A549 (cell line): Measurements from ENCODE around the gene GMDS. TPM values are rescaled to one million over a fixed set of nuclear protein-coding genes. Genes with fewer than 3 reads are reported as not detected.

Experiments used
- ATAC-seq, 2 experiments: fragments of 200-7000 bp in 1 of 2; fragments of >200 bp in 1 of 2; cut with Nextera tagmentation in 1 of 2; cut with Tn5 transposase in 1 of 2; 3 replicates each; pipeline versions ENCODE4 v1.8.0 to v1.9.1; 2018 to 2020; ENCODE audit warnings: mild to moderate bottlenecking in 1 of 2, moderate library complexity in 1 of 2
- CTCF ChIA-PET: fragments of 300-600 bp; sonication (Branson Sonifier 250); formaldehyde crosslinking; extraction: SDS; loops from one replicate; lab custom pipeline; 2021; ENCODE audit warnings: antibody characterized with exemption, inconsistent platforms; lab: Yijun Ruan, JAX
- POLR2A ChIA-PET: fragments of 350-600 bp; formaldehyde crosslinking; extraction: SDS; loops from one replicate; lab custom pipeline; 2021; ENCODE audit warnings: antibody characterized with exemption, inconsistent platforms; lab: Yijun Ruan, JAX
- DNase-seq, 2 experiments: peaks; one replicate each; pipeline versions ENCODE4 v3.0.0 to v3.0.0-alpha.2; 2011 to 2016; ENCODE audit warnings: low read depth in 1 of 2, low spot score in 1 of 2
- FAIRE-seq: peaks from 2 replicates; lab custom pipeline; 2011; peaks lifted over from hg19 to GRCh38; lab: Jason Lieb, UNC
- H3K27ac ChIP-seq, 2 experiments: fragments of >200 bp; sonication (Bioruptor Twin); formaldehyde crosslinking; 3 replicates each; pipeline ENCODE4 v1.5.1; 2016 to 2017
- H3K4me1 ChIP-seq: fragments of >200 bp; sonication (Bioruptor Twin); formaldehyde crosslinking; 3 replicates; pipeline ENCODE4 v1.6.1; 2016
- H3K4me2 ChIP-seq: fragments of >200 bp; sonication (Bioruptor Twin); formaldehyde crosslinking; 3 replicates; pipeline ENCODE4 v1.6.1; 2016
- H3K4me3 ChIP-seq: fragments of >200 bp; sonication (Bioruptor Twin); formaldehyde crosslinking; 3 replicates; pipeline ENCODE4 v1.5.1; 2016
- H3K9me3 ChIP-seq: fragments of >200 bp; sonication (Bioruptor Twin); formaldehyde crosslinking; 3 replicates; pipeline ENCODE4 v1.6.1; 2016
- CHD4 ChIP-seq: fragments of 200-600 bp; sonication (generic); IDR thresholded peaks from 2 replicates; pipeline ENCODE4 v1.6.1; 2016; ENCODE audit warnings: antibody characterized with exemption, mild to moderate bottlenecking, borderline replicate concordance
- EHF ChIP-seq: fragments of 250-450 bp; sonication (Bioruptor Pico); IDR thresholded peaks from 2 replicates; pipeline ENCODE4 v1.5.0; 2020; ENCODE audit warnings: mild to moderate bottlenecking
- HEYL ChIP-seq: fragments of 250-450 bp; sonication (Bioruptor Pico); IDR thresholded peaks from 2 replicates; pipeline ENCODE4 v1.8.0; 2021; ENCODE audit warnings: mild to moderate bottlenecking, moderate library complexity
- HOXB13 ChIP-seq: fragments of 250-450 bp; sonication (Bioruptor Pico); IDR thresholded peaks from 2 replicates; pipeline ENCODE4 v1.5.0; 2020; ENCODE audit warnings: low read depth, mild to moderate bottlenecking, moderate library complexity
- JUN ChIP-seq, 2 experiments: fragments of >200 bp; sonication (Bioruptor Twin); formaldehyde crosslinking; IDR thresholded peaks; 2 replicates in 1 of 2; 3 replicates in 1 of 2; pipeline ENCODE4 v1.6.1; 2016 to 2017
- MAFK ChIP-seq: fragments of 450-650 bp; IDR thresholded peaks from 2 replicates; pipeline ENCODE4 v1.6.1; 2014; ENCODE audit not compliant: partially characterized antibody
- MAZ ChIP-seq: fragments of 150-350 bp; IDR thresholded peaks from 2 replicates; pipeline ENCODE4 v1.6.1; 2014; ENCODE audit warnings: antibody characterized with exemption, low read depth, low read length, borderline replicate concordance
- MYC ChIP-seq: IDR thresholded peaks from 2 replicates; pipeline ENCODE4 v1.6.1; 2012; ENCODE audit warnings: mild to moderate bottlenecking, inconsistent platforms, low read length, improper control_type of control experiment, borderline replicate concordance
- NPAS2 ChIP-seq: fragments of 250-450 bp; sonication (Bioruptor Pico); IDR thresholded peaks from 2 replicates; pipeline ENCODE4 v1.8.0; 2022; ENCODE audit warnings: mild to moderate bottlenecking, moderate library complexity, borderline replicate concordance
- PHF8 ChIP-seq: fragments of 200-600 bp; sonication (generic); IDR thresholded peaks from 2 replicates; pipeline ENCODE4 v1.6.1; 2016; ENCODE audit warnings: low read depth, mild to moderate bottlenecking, antibody characterized with exemption, moderate library complexity, borderline replicate concordance
- RARB ChIP-seq: fragments of 250-450 bp; sonication (Bioruptor Pico); IDR thresholded peaks from 2 replicates; pipeline ENCODE4 v1.8.0; 2021; ENCODE audit warnings: mild to moderate bottlenecking, moderate library complexity
- RCOR1 ChIP-seq: fragments of 150-350 bp; IDR thresholded peaks from 2 replicates; pipeline ENCODE4 v1.6.1; 2014; ENCODE audit warnings: antibody characterized with exemption, low read length, low read depth
- ZSCAN20 ChIP-seq: fragments of 250-450 bp; sonication (Bioruptor Pico); IDR thresholded peaks from 2 replicates; pipeline ENCODE4 v1.8.0; 2022; ENCODE audit warnings: mild to moderate bottlenecking, moderate library complexity
- WGBS: methylation state at CpG from one replicate; pipeline ENCODE4 v1.1.6; 2017; ENCODE audit errors: missing lambda C conversion rate; 5-methylcytosine and 5-hydroxymethylcytosine counted together
- polyA plus RNA-seq, 4 experiments: library from polyadenylated mRNA; depleted of rRNA in 3 of 4; stranded (reverse); fragments of >200 nt; fragmentation: RNase III in 1 of 4; extraction: RNeasy Plus Mini Kit Qiagen cat#74134 plus additional on column Dnase treatment in 1 of 4; gene quantifications; 2 replicates in 3 of 4; 3 replicates in 1 of 4; pipeline ENCODE4 v1.2.3, GENCODE V29; 2011 to 2017
- TF ChIP-seq, protein P1 (sequence below): fragments of >200 bp; sonication (Bioruptor Twin); formaldehyde crosslinking; IDR thresholded peaks from 2 replicates; pipeline ENCODE4 v1.6.1; 2016
- TF ChIP-seq, protein P2 (sequence below): IDR thresholded peaks from 2 replicates; pipeline ENCODE4 v1.6.1; 2012
- TF ChIP-seq, protein P3 (sequence below): fragments of 250-450 bp; sonication (Bioruptor Pico); IDR thresholded peaks from 2 replicates; pipeline ENCODE4 v1.5.0; 2021; ENCODE audit warnings: mild to moderate bottlenecking, moderate library complexity, borderline replicate concordance
- TF ChIP-seq, protein P4 (sequence below): IDR thresholded peaks from 2 replicates; pipeline ENCODE4 v1.6.1; 2012; ENCODE audit warnings: low read depth, borderline replicate concordance
- TF ChIP-seq, protein P5 (sequence below): fragments of 250-450 bp; sonication (Bioruptor Pico); IDR thresholded peaks from 2 replicates; pipeline ENCODE4 v1.5.0; 2020; ENCODE audit warnings: low read depth, mild to moderate bottlenecking, moderate library complexity
- TF ChIP-seq, protein P6 (sequence below): fragments of 150-350 bp; IDR thresholded peaks from 2 replicates; pipeline ENCODE4 v1.6.1; 2014; ENCODE audit warnings: low read depth, mild to moderate bottlenecking, low read length

GMDS gene
- polyA plus RNA-seq, 2 of the 4 experiments (the other 2 are of a cell fraction), result 9.9 to 12.4 TPM

DNA sequence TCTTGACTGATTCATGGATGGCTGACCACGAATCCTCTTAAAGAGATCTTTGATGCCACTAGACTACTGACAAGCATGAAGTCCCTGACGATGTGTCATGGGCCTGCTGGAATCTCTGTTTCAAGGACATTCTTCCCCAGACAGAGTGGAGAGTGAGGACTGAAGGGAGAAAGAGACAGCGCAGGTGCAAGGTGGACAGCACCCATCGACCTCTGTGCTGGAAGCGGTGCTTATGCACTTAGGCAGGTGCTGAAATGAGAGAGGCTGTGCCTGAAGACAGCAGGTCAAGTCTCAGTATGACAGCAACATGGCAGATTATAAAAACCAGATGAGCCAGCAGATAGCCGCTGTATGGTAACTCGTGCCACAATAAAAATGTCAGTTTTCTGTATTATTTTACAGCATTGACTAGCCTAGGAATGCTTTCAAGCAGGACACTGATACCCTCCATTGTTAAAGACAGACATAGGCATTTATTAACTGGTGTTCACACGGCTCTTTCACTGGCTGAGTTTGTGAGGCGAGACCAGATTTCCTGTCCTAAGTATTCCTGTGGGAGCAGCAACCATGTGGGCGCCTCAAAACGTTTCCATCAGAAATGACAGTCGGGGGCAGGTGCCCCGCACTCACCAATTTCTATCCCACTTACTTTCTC, 588.2 kb downstream of the GMDS start:
- H3K4me2 ChIP-seq, result no peak overlapping the region
- no peak for FAIRE-seq
- TF ChIP-seq, protein P1, sequence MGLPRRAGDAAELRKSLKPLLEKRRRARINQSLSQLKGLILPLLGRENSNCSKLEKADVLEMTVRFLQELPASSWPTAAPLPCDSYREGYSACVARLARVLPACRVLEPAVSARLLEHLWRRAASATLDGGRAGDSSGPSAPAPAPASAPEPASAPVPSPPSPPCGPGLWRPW, result no peak
- TF ChIP-seq, protein P2, sequence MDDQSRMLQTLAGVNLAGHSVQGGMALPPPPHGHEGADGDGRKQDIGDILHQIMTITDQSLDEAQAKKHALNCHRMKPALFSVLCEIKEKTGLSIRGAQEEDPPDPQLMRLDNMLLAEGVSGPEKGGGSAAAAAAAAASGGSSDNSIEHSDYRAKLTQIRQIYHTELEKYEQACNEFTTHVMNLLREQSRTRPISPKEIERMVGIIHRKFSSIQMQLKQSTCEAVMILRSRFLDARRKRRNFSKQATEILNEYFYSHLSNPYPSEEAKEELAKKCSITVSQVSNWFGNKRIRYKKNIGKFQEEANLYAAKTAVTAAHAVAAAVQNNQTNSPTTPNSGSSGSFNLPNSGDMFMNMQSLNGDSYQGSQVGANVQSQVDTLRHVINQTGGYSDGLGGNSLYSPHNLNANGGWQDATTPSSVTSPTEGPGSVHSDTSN, result no peak
- TF ChIP-seq, protein P3, sequence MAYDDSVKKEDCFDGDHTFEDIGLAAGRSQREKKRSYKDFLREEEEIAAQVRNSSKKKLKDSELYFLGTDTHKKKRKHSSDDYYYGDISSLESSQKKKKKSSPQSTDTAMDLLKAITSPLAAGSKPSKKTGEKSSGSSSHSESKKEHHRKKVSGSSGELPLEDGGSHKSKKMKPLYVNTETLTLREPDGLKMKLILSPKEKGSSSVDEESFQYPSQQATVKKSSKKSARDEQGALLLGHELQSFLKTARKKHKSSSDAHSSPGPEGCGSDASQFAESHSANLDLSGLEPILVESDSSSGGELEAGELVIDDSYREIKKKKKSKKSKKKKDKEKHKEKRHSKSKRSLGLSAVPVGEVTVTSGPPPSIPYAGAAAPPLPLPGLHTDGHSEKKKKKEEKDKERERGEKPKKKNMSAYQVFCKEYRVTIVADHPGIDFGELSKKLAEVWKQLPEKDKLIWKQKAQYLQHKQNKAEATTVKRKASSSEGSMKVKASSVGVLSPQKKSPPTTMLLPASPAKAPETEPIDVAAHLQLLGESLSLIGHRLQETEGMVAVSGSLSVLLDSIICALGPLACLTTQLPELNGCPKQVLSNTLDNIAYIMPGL, result no peak
- TF ChIP-seq NPAS2 (CRISPR knock-in tag), result no peak
- TF ChIP-seq PHF8, result no peak
- TF ChIP-seq JUN (IDR thresholded peaks at IDR 0.05), result no peak
- TF ChIP-seq, protein P4, sequence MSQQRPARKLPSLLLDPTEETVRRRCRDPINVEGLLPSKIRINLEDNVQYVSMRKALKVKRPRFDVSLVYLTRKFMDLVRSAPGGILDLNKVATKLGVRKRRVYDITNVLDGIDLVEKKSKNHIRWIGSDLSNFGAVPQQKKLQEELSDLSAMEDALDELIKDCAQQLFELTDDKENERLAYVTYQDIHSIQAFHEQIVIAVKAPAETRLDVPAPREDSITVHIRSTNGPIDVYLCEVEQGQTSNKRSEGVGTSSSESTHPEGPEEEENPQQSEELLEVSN, result no peak
- no peak for TF ChIP-seq MYC
- TF ChIP-seq HEYL (CRISPR knock-in tag), result no peak
- no peak for TF ChIP-seq MAFK
- TF ChIP-seq, protein P5, sequence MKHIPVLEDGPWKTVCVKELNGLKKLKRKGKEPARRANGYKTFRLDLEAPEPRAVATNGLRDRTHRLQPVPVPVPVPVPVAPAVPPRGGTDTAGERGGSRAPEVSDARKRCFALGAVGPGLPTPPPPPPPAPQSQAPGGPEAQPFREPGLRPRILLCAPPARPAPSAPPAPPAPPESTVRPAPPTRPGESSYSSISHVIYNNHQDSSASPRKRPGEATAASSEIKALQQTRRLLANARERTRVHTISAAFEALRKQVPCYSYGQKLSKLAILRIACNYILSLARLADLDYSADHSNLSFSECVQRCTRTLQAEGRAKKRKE (CRISPR knock-in tag), result no peak
- TF ChIP-seq, protein P6, sequence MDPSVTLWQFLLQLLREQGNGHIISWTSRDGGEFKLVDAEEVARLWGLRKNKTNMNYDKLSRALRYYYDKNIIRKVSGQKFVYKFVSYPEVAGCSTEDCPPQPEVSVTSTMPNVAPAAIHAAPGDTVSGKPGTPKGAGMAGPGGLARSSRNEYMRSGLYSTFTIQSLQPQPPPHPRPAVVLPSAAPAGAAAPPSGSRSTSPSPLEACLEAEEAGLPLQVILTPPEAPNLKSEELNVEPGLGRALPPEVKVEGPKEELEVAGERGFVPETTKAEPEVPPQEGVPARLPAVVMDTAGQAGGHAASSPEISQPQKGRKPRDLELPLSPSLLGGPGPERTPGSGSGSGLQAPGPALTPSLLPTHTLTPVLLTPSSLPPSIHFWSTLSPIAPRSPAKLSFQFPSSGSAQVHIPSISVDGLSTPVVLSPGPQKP, result no peak
- no peak for TF ChIP-seq HOXB13 (CRISPR knock-in tag)
- no peak for TF ChIP-seq RCOR1
- TF ChIP-seq ZSCAN20 (CRISPR knock-in tag), result no peak
- TF ChIP-seq CHD4, result no peak
- no peak for TF ChIP-seq RARB (CRISPR knock-in tag)
- TF ChIP-seq MAZ, result no peak
- TF ChIP-seq EHF (CRISPR knock-in tag), result no peak
- TF ChIP-seq, all 56 proteins: peak for 0
- CTCF ChIA-PET, result no interaction called here
- Histone ChIP-seq H3K27ac (no peak overlapping the region), H3K9me3 (no peaks in the 10 kb centered on the region), H3K4me3 (no peak overlapping the region), H3K4me1 (no peaks in the 10 kb centered on the region)
- DNase-seq (no peak), ATAC-seq (no peak)
- WGBS, result 77% methylated on average over 12 of the region's 13 CpGs
- POLR2A ChIA-PET, result no interaction called here

DNA sequence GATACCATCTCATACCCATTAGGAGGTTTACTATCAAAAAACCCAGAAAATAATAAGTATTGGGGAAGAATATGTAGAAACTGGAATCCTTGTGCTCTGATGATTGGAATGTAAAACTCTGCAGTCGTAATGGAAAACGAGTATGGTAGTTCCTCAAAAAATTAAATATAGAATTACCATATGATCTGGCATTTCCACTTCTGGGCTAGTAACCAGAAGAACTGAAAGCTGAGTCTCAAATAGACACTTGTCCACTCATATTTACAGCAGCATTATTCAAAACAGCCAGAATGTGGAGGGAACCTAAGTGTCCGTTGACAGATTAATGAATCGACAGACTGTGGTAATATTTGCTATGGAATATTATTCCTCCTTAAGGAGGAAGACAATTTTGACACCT, 591.4 kb downstream of the GMDS start:
- POLR2A ChIA-PET, result no interaction called here
- CTCF ChIA-PET, result no interaction called here
- 68% methylated on average over 4 of the region's 4 CpGs for WGBS

More for the DNA sequence above, 591.4 kb downstream of the GMDS start:
- Histone ChIP-seq H3K4me2 (no peak overlapping the region), H3K4me1 (no peaks in the 10 kb centered on the region), H3K4me3 (no peak overlapping the region), H3K27ac (no peak overlapping the region)
- TF ChIP-seq RCOR1, result no peak
- TF ChIP-seq, protein P4, result no peak
- TF ChIP-seq, all 56 proteins: peak for 0
- DNase-seq (no peak), FAIRE-seq (no peak), ATAC-seq (no peak)
- no peaks in the 10 kb centered on the region for H3K9me3 ChIP-seq
